IPS-20b (cell line): ENCODE measurements around the gene LARGE1.

Source experiments
- H3K27ac ChIP-seq: one replicate; pipeline ENCODE4 v1.5.1; 2013; ENCODE audit warnings: low read length
- H3K27me3 ChIP-seq: 2 replicates; pipeline ENCODE4 v1.6.1; 2013; ENCODE audit warnings: mild to moderate bottlenecking, low read length, inconsistent platforms; ENCODE audit not compliant: insufficient read depth
- H3K36me3 ChIP-seq: 2 replicates; pipeline ENCODE4 v1.6.1; 2013; ENCODE audit warnings: low read depth, mild to moderate bottlenecking, inconsistent platforms, low read length, moderate library complexity; ENCODE audit not compliant: insufficient read depth
- H3K4me1 ChIP-seq: 2 replicates; pipeline ENCODE4 v1.6.1; 2013; ENCODE audit warnings: mild to moderate bottlenecking, control low read depth, inconsistent platforms, low read length, moderate library complexity; ENCODE audit not compliant: insufficient read depth
- H3K4me3 ChIP-seq: 2 replicates; pipeline ENCODE4 v1.5.1; 2013; ENCODE audit warnings: mild to moderate bottlenecking, low read length, inconsistent platforms
- H3K9ac ChIP-seq: 2 replicates; pipeline ENCODE4 v1.6.1; 2013; ENCODE audit warnings: low read depth, mild to moderate bottlenecking, inconsistent platforms, low read length, moderate library complexity
- H3K9me3 ChIP-seq: 2 replicates; pipeline ENCODE4 v1.6.1; 2013; ENCODE audit warnings: mild to moderate bottlenecking, low read depth, low read length, inconsistent platforms; ENCODE audit not compliant: insufficient read depth

LARGE1 gene

DNA sequence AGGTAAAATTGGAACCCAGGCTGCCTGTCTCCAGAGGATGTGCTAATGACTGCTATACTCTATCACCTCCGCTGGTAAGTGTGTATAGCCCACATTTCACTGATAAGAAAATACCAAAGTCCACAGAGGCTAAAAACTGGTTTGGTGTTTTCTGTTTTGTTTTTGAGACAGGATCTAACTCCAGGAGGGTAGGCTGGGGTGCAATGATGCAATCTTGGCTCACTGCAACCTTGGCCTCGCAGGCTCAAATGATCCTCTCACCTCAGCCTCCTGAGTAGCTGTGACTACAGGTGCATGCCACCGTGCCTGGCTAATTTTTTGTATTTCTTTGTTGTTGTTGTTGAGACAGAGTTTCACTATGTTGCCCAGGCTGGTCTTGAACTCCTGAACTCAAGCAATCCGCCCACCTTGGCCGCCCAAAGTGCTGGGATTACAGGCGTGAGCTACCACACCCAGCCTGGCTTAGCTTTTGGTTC, 409.8 kb downstream of the LARGE1 start:
- H3K9ac ChIP-seq = no peak overlapping the region
- H3K36me3 ChIP-seq = no peaks in the 10 kb centered on the region
- H3K27me3 ChIP-seq = no peaks in the 10 kb centered on the region
- no peak overlapping the region for H3K27ac ChIP-seq
- H3K9me3 ChIP-seq = no peaks in the 10 kb centered on the region
- 0 out of 2 replicates have a peak, but pooled peaks cover 3% of the 10 kb centered on the region for H3K4me1 ChIP-seq
- no peak overlapping the region for H3K4me3 ChIP-seq

DNA sequence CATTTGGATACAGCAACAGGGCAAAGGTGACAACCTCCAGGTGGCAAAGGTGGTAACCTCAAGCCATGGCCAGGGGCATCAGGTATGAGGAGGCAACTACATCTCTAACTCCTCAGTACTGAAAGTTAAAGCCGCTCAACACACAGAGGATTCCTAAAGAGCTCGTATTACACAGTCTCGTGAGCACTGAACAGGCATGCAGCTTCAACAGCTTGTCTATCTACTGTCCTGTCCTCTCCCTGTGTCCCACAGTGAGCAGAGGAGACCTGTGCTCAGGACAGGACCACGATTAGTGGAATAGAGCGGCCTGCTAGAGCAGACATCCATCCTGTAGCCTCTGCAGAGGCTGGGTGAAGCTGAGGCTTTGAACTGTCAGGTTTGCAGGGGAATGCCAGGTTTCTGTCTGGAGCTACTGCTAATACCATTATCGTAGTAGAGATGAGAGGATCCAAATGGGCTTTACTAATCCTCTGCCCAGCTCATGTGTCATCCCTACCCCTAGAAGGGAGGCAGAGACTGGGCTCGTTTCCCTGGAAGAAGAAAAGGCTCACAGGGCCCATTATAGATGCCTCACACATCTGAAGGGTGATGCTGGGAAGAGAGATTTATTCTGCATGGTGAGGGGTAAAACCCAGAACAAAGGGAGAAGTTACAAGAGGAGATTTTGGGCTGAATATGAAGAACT, 415.2 kb downstream of the LARGE1 start:
- H3K9ac ChIP-seq = no peak overlapping the region
- no peak overlapping the region for H3K4me3 ChIP-seq
- H3K27ac ChIP-seq = no peak overlapping the region
- no peaks in the 10 kb centered on the region for H3K4me1 ChIP-seq
- H3K9me3 ChIP-seq = no peaks in the 10 kb centered on the region
- H3K36me3 ChIP-seq = no peaks in the 10 kb centered on the region
- H3K27me3 ChIP-seq = no peaks in the 10 kb centered on the region

DNA sequence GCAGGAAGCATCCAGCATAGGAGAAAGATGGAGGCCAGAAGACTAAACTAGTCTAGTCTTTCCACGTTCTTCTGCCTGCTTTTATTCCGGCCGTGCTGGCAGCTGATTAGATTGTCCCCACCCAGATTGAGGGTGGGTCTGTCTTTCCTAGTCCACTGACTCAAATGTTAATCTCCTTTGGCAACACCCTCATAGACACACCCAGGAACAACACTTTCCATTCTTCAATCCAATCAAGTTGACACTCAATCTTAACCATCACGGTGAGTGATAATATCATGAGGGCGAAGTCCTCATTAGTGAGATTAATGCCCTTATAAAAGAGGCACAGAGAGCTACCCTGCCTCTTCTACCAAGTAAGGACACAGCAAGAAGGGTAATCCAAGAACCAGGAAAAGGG, 424.2 kb downstream of the LARGE1 start:
- no peaks in the 10 kb centered on the region for H3K9me3 ChIP-seq
- H3K4me3 ChIP-seq = no peak overlapping the region
- no peak overlapping the region for H3K27ac ChIP-seq
- H3K9ac ChIP-seq = no peak overlapping the region
- peaks cover 18% of the 10 kb centered on the region for H3K4me1 ChIP-seq
- no peaks in the 10 kb centered on the region for H3K27me3 ChIP-seq
- no peaks in the 10 kb centered on the region for H3K36me3 ChIP-seq

DNA sequence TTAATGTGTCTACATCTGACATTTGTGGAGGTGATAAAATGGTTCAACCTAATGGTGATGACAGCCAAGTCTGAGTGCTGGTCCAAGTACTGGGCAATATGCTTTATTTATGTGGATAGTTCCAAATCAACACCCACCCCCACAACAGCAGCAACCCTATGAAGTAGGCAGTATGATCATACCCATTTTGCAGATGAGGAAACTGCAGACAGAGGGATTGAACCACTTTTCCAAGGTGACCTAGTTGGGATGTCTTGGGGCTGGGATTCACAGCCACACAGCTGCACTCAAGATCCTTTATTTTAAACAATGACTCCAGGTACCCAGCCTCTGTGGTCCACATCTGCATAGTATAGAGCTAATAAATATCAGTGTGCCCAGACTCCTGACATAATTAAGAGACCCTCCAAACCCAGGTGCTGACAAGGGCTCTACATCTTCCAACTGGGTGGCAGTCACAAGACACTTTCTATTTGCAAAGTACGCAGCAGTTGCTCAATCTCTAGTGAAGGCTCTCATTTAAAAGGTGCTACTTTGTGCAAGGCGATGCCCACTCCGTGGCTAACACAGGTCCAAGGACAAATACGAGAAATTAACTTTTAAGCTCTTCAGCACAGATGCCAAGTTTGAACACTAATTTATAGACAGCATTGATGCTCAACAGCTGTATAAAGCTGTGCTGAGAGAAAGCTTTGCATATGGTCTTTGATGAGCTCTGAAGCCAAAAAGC, 426.6 kb downstream of the LARGE1 start:
- Histone ChIP-seq H3K4me1 (peaks cover 24% of the 10 kb centered on the region), H3K4me3 (no peak overlapping the region), H3K9ac (no peak overlapping the region), H3K27ac (no peak overlapping the region), H3K36me3 (no peaks in the 10 kb centered on the region), H3K27me3 (no peaks in the 10 kb centered on the region), H3K9me3 (no peaks in the 10 kb centered on the region)

DNA sequence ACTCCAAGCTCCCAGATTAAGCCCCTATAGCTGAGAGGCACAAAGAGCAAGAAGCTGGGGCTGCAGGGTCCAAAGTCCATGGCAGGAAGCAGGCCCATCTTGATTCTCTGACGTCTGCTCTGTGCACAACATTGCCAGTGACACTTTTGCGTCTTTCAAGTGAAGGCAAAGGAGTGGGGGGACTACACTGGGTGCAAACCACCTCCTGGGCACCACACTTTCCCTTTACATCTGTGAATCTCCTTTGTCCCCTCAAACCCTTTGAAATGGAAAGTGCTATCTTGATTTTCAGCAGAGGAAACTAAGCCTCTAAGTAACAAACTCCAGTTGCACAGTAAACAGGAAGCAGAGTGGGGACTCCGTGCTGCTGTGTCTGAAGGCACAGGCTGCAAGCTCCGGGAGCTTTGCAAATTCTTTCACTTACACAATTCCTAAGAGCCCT, 428.0 kb downstream of the LARGE1 start:
- Histone ChIP-seq H3K27me3 (no peaks in the 10 kb centered on the region), H3K36me3 (no peaks in the 10 kb centered on the region), H3K4me3 (peak overlapping the region; percentile 16; the same call in 1 of the 2 replicates), H3K9me3 (no peaks in the 10 kb centered on the region), H3K9ac (no peak overlapping the region), H3K27ac (no peak overlapping the region), H3K4me1 (peaks cover 24% of the 10 kb centered on the region)

DNA sequence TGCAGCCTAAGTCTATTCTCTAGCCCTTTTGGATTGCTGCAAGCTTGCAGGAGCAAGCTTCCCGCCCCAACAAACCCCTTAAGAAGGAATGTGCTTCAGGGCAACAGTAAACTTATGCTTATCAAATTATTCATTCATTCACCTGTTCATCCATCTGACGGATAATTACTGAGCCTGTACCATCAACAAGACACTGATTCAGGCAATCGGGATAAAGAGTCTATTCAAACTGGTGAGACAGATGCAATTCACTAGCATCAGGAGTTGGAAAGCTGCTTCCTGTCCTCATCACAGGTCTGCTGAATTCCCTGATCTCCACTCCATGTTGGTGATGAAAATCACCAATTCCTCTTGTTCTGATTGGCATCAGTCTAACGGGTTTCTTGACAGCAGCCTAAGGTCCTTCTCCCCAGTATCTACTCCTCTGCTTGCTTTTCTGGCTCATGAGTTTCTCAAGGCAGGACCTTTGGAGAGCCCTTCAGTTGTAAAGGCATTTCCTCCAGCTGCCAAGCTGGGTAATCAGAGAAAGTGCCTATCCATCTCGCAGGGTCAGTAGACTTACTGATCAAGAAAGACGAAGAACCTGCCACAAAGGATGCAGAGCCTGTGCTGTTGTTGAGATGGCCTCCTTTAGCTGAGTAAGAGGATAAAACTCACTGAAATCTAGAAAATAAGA, 433.1 kb downstream of the LARGE1 start:
- Histone ChIP-seq H3K4me1 (peaks cover 16% of the 10 kb centered on the region), H3K9ac (no peak overlapping the region), H3K9me3 (no peaks in the 10 kb centered on the region), H3K4me3 (no peak overlapping the region), H3K27ac (no peak overlapping the region), H3K27me3 (no peaks in the 10 kb centered on the region), H3K36me3 (no peaks in the 10 kb centered on the region)

DNA sequence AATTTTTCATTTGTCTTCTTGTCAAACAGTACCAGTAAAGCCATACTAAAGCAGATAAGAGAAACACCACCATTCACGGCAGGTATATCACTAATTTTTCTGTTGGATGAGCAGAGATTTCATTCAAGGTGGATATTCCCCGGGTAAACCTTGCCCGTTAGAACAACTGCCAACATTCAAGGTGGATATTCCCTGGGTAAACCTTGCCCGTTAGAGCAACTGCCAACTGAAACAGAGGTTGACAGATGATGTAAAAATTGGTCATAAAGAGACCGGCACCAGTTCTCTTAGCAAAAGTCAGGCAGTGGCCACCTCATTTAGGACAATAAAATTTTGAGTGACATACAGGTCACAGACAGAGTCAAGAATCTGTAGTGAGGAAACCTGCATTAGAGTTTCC, 438.7 kb downstream of the LARGE1 start:
- H3K27me3 ChIP-seq = no peaks in the 10 kb centered on the region
- H3K4me1 ChIP-seq = peaks cover 12% of the 10 kb centered on the region
- H3K36me3 ChIP-seq = no peaks in the 10 kb centered on the region
- no peak overlapping the region for H3K9ac ChIP-seq
- no peak overlapping the region for H3K27ac ChIP-seq
- no peaks in the 10 kb centered on the region for H3K9me3 ChIP-seq
- no peak overlapping the region for H3K4me3 ChIP-seq

DNA sequence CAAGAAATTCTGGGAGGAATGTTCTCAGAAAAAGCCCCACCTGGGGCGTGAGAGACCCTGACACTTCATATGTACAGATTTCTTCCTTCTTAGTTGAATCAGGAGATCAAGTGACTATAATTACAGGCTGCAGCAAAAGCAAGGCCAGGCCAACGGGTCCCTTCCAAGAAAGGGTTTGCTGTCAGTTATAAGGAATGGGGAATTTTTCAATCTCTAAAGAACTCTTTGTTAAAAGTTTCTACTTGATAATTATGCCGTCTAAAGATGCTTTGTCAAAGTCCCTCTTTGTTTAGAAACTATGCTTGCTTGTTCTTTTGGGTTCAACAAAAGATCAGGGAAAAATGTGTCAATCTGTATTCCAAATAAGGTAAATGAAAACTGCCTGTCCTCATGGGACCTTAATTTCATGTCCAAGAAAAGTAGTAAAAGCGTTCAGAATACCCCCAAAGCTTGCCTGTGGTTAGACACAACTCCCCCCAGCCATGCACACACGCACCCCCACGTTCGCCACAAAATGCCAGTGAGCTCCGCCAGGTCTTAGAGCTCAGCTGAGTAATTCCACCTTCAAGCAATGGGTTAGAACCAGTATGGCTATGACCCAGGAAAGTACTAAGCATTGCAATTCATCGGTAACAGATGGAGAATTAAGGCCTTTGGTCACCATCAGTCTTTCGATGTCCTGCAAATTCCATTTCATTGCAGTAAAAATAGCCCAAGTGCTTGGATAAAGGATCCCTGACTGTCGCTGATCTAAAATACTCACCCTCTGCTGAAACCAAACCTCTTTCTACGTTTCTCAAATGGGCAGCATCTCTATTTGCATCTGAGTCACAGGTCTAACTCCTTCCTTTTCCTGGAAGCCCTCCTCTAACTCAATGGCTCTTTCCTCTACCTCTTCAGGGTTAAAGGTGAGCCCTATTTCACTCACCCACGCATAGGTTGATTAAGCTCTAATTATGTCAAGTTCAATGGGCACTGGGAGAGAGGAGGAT, 442.9 kb downstream of the LARGE1 start:
- Histone ChIP-seq H3K27me3 (no peaks in the 10 kb centered on the region), H3K4me3 (no peak overlapping the region), H3K9ac (no peak overlapping the region), H3K36me3 (no peaks in the 10 kb centered on the region), H3K4me1 (peaks cover 19% of the 10 kb centered on the region), H3K9me3 (no peaks in the 10 kb centered on the region), H3K27ac (no peak overlapping the region)

DNA sequence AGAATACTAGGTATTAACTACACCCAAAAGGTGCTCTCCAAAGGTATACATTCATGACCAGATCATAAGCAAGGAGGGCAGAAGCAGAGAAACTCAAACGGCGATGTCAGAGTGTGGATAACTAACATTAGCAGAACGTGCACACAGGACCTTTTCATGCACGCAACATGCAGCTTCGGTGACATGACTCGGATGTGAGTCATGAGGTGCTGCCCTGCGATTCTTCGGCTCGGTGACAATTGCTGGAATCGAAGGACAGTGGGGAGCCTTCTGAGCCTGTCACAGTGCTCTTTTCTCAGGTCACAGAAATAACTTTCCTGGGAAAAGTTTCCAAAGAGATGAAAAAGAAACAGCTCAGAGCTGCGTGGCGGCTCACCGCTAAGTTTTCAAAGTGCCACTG, 443.6 kb downstream of the LARGE1 start:
- Histone ChIP-seq H3K27me3 (no peaks in the 10 kb centered on the region), H3K4me3 (no peak overlapping the region), H3K9ac (no peak overlapping the region), H3K27ac (no peak overlapping the region), H3K4me1 (peaks cover 19% of the 10 kb centered on the region), H3K9me3 (no peaks in the 10 kb centered on the region), H3K36me3 (no peaks in the 10 kb centered on the region)

DNA sequence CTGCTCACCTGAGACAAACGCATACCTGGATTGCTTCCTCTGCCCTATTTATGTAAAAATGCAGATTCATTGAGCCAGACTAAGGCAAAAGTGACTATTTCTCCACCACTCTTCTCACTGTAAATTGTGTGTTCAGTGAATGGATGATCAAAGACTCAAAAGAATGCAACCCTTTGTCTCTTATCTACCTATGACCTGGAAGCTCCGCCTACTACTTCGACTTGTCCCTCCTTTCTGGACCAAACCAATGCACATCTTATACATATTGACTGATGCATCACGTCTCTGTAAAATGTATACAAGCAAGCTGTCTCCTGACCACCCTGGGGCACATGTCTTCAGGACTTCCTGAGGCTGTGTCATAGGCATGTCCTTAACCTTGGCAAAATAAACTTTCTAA, 444.1 kb downstream of the LARGE1 start:
- Histone ChIP-seq H3K27ac (no peak overlapping the region), H3K27me3 (no peaks in the 10 kb centered on the region), H3K36me3 (no peaks in the 10 kb centered on the region), H3K9ac (no peak overlapping the region), H3K4me3 (no peak overlapping the region), H3K9me3 (no peaks in the 10 kb centered on the region), H3K4me1 (peaks cover 19% of the 10 kb centered on the region)

DNA sequence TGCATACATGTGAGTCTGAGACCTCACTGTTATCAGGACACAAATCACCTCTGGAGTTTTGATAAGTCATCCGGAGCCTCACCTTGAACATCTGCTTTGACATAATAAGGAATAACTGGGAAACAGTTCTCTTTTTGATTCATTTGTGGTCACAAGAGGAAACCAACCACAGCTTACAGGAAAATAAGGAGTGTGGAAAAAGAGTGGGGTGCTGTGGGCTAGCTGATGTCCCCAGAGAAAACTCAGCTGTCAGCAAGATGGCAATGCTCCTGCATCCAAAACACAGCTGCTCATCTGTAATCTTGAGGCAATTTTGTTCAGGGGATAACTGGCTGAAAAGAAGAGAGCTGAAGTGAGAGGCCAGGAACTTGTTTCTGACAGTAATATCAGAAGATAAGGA, 445.7 kb downstream of the LARGE1 start:
- no peaks in the 10 kb centered on the region for H3K27me3 ChIP-seq
- no peak overlapping the region for H3K27ac ChIP-seq
- no peaks in the 10 kb centered on the region for H3K9me3 ChIP-seq
- H3K9ac ChIP-seq = no peak overlapping the region
- H3K4me1 ChIP-seq = peaks cover 19% of the 10 kb centered on the region
- H3K36me3 ChIP-seq = no peaks in the 10 kb centered on the region
- no peak overlapping the region for H3K4me3 ChIP-seq
